MCF 10A (cell line): ENCODE measurements around the gene C4orf46. TPM values are rescaled to one million over a fixed set of nuclear protein-coding genes. Genes with fewer than 3 reads are reported as not detected.

ENCODE experiments used
- BruUV-seq: library from RNA; stranded (reverse); fragments of 400-500 nt; replicated peaks from 2 replicates; lab custom pipeline; 2021; lab: Mats Ljungman, UMichigan
- CTCF ChIA-PET: fragments of 300-600 bp; sonication (Branson Sonifier 250); formaldehyde crosslinking; extraction: SDS; loops from one replicate; lab custom pipeline; 2021; ENCODE audit warnings: antibody characterized with exemption, inconsistent platforms; lab: Yijun Ruan, JAX
- POLR2A ChIA-PET: fragments of 300-600, 350-650 bp; sonication (Branson Sonifier 250); formaldehyde crosslinking; extraction: SDS; loops from one replicate; lab custom pipeline; 2020; ENCODE audit warnings: antibody characterized with exemption, inconsistent platforms; lab: Yijun Ruan, JAX
- DNase-seq: peaks from one replicate; pipeline ENCODE4 v3.0.0-alpha.2; 2018; ENCODE audit not compliant: unreplicated experiment
- H3K27ac Mint-ChIP-seq: one replicate; pipeline ENCODE4 v1.8.0; 2022; ENCODE audit warnings: mild to moderate bottlenecking, low read depth, mixed read lengths; ENCODE audit not compliant: unreplicated experiment
- H3K27me3 Mint-ChIP-seq: one replicate; pipeline ENCODE4 v1.8.0; 2022; ENCODE audit warnings: mixed read lengths; ENCODE audit not compliant: insufficient read depth, unreplicated experiment
- H3K36me3 Mint-ChIP-seq: one replicate; pipeline ENCODE4 v1.8.0; 2022; ENCODE audit warnings: mild to moderate bottlenecking, moderate library complexity, mixed read lengths; ENCODE audit not compliant: insufficient read depth, unreplicated experiment
- H3K4me1 Mint-ChIP-seq: one replicate; pipeline ENCODE4 v1.8.0; 2022; ENCODE audit warnings: mixed read lengths; ENCODE audit not compliant: insufficient read depth, unreplicated experiment
- H3K4me3 Mint-ChIP-seq: one replicate; pipeline ENCODE4 v1.8.0; 2022; ENCODE audit warnings: mild to moderate bottlenecking, moderate library complexity, mixed read lengths; ENCODE audit not compliant: unreplicated experiment
- H3K9me3 Mint-ChIP-seq: one replicate; pipeline ENCODE4 v1.8.0; 2022; ENCODE audit warnings: mixed read lengths; ENCODE audit not compliant: unreplicated experiment
- intact Hi-C: fragments of 100-400 bp; cut with micrococcal nuclease; formaldehyde crosslinking; loops from 2 replicates; pipeline ENCODE4 v1.14.1; 2022
- total RNA-seq: library from RNA; stranded (reverse); gene quantifications from 2 replicates; pipeline ENCODE4 v1.2.3, GENCODE V29; 2022
- TF ChIP-seq, protein P1 (sequence below): fragments of 200-600 bp; IDR thresholded peaks from one replicate; pipeline ENCODE4 v1.8.0; 2022; ENCODE audit warnings: antibody characterized with exemption, mild to moderate bottlenecking; ENCODE audit not compliant: unreplicated experiment

C4orf46 gene
- total RNA-seq, 1 experiment from 2014 or later: 7.0 TPM

DNA sequence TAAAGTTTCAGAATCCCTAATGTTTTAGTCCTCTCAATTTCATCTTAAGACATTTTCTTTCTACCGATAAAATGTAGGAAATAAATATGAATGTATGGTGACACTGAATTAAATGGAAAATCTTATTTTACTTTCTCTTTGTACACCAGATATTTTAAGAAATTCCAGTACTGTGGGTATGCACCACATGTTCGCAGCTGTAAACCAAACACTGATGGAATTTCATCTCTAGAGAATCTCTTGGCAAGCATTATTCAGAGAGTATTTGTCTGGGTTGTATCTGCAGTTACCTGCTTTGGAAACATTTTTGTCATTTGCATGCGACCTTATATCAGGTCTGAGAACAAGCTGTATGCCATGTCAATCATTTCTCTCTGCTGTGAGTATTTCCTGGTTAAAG is 26.9 kb downstream of the C4orf46 start:
- Mint-ChIP-seq H3K4me1 (no peaks in the 10 kb centered on the region), H3K4me3 (no peak overlapping the region), H3K36me3 (no peaks in the 10 kb centered on the region), H3K27me3 (no peaks in the 10 kb centered on the region), H3K27ac (no peak overlapping the region), H3K9me3 (peaks cover 2% of the 10 kb centered on the region)
- ChIA-PET POLR2A (no interaction called here), CTCF (interaction anchor here (1.2 to 1.3 kb wide), 2 partner anchors 20 to 389 kb away, joined by 3 to 5 read pairs; no protein-coding TSS in a partner anchor)
- no peak for DNase-seq
- TF ChIP-seq, protein P1, sequence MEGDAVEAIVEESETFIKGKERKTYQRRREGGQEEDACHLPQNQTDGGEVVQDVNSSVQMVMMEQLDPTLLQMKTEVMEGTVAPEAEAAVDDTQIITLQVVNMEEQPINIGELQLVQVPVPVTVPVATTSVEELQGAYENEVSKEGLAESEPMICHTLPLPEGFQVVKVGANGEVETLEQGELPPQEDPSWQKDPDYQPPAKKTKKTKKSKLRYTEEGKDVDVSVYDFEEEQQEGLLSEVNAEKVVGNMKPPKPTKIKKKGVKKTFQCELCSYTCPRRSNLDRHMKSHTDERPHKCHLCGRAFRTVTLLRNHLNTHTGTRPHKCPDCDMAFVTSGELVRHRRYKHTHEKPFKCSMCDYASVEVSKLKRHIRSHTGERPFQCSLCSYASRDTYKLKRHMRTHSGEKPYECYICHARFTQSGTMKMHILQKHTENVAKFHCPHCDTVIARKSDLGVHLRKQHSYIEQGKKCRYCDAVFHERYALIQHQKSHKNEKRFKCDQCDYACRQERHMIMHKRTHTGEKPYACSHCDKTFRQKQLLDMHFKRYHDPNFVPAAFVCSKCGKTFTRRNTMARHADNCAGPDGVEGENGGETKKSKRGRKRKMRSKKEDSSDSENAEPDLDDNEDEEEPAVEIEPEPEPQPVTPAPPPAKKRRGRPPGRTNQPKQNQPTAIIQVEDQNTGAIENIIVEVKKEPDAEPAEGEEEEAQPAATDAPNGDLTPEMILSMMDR: no peak
- intact Hi-C loops: no loop called here
- no TSS peak for BruUV-seq

DNA sequence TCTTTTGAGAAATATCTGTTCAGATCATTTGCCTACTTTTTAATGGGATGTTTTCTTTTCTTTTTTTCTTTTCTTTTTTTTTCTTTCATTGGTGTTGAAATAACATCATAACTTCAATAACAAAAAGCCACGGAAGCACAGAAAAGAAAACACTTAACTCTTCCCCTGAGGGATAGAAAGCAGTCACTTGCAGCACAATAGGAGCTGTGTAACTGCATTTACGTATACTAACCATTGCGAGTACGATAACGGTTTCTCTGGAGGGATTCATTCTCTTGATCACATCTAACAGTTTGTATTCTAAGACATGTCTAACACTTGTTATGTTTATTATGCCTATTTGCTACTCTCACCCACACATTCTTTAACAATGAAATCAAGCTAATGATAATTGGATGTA is 27.3 kb downstream of the C4orf46 start:
- H3K27ac Mint-ChIP-seq: no peak overlapping the region
- no peaks in the 10 kb centered on the region for H3K36me3 Mint-ChIP-seq
- POLR2A ChIA-PET: no interaction called here
- no peaks in the 10 kb centered on the region for H3K9me3 Mint-ChIP-seq
- CTCF ChIA-PET: interaction anchor here (1.2 to 1.3 kb wide), 2 partner anchors 19 to 388 kb away, joined by 3 to 5 read pairs; no protein-coding TSS in a partner anchor
- TF ChIP-seq, protein P1: no peak
- no peaks in the 10 kb centered on the region for H3K27me3 Mint-ChIP-seq
- H3K4me3 Mint-ChIP-seq: no peak overlapping the region
- H3K4me1 Mint-ChIP-seq: no peaks in the 10 kb centered on the region
- intact Hi-C loops: no loop called here
- DNase-seq: no peak
- BruUV-seq: no TSS peak

DNA sequence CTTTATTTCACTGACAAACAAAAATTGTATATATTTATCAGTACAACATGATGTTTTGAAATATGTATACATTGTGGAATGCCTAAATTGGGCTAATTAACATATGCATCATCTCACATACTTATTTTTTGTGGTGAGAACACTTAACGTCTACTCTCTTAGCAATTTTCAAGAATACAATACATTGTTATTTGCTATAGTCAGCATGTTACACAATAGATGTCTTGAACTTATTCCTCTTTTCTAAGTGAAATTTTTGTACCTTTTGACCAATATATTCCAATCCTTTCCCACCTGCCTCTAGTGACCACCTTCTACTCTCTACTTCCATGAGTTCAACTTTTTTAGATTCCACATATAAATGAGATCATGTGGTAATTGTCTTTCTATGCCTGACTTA is 35.1 kb downstream of the C4orf46 start:
- Mint-ChIP-seq H3K9me3 (no peaks in the 10 kb centered on the region), H3K4me3 (no peak overlapping the region), H3K27ac (no peak overlapping the region), H3K36me3 (no peaks in the 10 kb centered on the region), H3K4me1 (no peaks in the 10 kb centered on the region), H3K27me3 (no peaks in the 10 kb centered on the region)
- CTCF ChIA-PET: no interaction called here
- POLR2A ChIA-PET: no interaction called here
- BruUV-seq: no TSS peak
- intact Hi-C loops: no loop called here
- TF ChIP-seq, protein P1: no peak
- no peak for DNase-seq

DNA sequence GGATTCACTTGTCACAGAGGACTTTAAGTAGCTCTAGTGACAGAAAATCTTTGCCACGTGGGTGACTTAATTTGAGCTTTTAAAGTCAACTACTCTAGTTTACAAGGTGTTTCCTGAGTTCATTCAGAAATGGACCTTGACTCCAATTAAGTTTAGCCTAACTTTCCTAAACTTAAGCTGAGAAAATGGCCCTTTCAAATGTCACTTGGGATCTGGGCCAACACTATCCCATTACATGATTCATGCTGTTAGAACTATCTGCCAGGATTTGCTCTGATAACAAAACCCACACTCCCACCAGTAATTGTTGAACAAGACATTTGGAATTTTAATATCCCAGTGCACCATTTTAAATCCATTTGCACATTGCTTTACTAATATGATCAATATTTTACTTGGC is 40.8 kb downstream of the C4orf46 start:
- DNase-seq: peak; percentile 32
- no TSS peak for BruUV-seq
- no peak overlapping the region for H3K27ac Mint-ChIP-seq
- TF ChIP-seq, protein P1: no peak
- no peak overlapping the region for H3K4me3 Mint-ChIP-seq
- no peaks in the 10 kb centered on the region for H3K4me1 Mint-ChIP-seq
- intact Hi-C loops: no loop called here
- H3K36me3 Mint-ChIP-seq: peaks cover 5% of the 10 kb centered on the region
- CTCF ChIA-PET: interaction anchor here (0.6 to 1.1 kb wide), 3 partner anchors 321 to 378 kb away, joined by 3 to 4 read pairs (median 3); no protein-coding TSS in a partner anchor
- no peaks in the 10 kb centered on the region for H3K9me3 Mint-ChIP-seq
- no peaks in the 10 kb centered on the region for H3K27me3 Mint-ChIP-seq
- POLR2A ChIA-PET: no interaction called here
